NCI-H2196 (cell line): ENCODE results near the gene NFATC4.
"Not testable (repeated sequence)": the region's sequence is repeated elsewhere in the genome, so short reads cannot be mapped to it uniquely, and the experiment has no call there.

Experiments
- DNase-seq: peaks from one replicate; lab custom pipeline; 2025; ENCODE audit not compliant: unreplicated experiment; lab: John Stamatoyannopoulos, UW

The NFATC4 gene

DNA sequence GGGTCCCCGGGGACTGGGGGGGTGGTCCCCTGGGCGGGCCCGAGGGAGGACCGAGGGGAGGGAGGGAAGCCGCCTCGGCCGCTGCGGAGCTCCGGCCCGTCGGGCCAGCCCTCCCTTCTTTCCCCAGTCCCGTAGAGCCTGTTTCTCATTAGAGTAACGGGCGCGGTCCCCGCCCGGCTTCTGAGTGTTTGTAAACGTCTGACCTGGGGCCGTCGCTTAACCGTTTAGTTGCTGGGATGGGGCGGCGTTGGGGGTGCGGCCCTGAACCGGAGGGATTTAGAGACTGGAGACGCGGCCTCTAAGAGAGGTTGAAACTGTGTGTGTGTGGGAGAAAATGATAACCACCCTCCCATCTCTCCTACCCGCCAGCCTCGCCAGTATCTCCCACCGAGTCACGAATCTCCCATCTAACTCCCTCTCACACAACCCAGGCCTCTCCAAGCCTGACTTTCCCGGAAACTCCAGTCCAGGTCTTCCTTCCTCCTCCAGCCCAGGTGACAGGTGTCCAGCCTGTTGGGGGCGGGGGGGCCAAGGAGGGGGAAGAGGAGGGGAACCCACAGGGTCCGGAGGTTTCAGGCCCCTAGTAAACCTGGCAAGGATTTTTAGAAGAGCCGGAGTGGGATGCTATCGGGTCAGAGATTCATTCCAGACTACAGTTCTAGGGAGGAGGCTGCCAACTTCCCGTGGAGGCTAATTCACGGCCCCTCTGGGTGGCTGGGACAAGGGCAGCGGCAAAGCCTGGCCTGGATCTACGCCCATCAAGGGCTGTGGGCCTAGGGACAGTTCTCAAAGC lies 1.1 kb upstream of the NFATC4 start:
- DNase-seq: peak; percentile 93

DNA sequence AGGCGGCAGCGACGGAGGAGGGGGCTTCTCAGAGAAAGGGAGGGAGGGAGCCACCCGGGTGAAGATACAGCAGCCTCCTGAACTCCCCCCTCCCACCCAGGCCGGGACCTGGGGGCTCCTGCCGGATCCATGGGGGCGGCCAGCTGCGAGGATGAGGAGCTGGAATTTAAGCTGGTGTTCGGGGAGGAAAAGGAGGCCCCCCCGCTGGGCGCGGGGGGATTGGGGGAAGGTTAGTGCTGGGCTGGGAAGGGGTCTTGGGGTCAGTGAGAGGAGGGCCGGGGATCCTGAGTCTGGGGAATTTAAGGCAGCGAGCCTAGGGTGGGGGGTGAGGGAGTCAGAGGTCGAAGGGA lies 203 bp downstream of the NFATC4 start:
- no peak for DNase-seq

DNA sequence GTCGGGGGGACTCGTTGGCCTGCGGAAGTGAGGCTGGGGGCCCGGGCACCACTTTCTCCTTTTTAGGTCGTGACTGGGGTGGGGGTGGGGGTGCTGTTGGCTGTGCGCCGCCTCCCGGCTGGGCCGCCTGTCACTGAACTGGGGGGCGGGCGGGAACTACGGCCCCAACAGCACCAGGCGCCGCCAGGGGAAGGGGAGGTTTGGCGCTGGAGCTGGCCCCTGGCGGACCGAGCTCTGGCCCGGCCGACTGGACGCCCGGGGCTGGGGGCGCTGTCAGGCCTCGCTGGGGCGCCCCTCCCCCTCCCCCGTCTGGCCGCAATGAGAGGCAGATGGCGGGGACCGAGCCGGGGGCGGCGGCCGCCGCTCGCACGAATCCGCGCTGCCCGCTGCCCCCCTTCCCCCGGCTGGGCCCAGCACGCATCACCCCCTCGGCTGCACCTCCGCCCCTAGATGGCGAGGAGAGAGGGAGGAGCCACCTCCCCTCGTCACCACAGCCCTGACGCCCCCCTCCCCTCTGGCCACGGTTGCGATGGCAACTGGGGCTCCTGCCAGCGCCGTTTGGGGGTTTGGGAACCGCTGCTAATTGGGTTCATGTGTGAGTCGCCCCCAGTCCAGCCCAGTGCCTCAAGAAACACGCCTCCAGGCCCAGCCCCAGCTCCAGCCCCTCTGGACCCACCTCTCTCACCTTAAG lies 723 bp downstream of the NFATC4 start:
- DNase-seq: no peak

DNA sequence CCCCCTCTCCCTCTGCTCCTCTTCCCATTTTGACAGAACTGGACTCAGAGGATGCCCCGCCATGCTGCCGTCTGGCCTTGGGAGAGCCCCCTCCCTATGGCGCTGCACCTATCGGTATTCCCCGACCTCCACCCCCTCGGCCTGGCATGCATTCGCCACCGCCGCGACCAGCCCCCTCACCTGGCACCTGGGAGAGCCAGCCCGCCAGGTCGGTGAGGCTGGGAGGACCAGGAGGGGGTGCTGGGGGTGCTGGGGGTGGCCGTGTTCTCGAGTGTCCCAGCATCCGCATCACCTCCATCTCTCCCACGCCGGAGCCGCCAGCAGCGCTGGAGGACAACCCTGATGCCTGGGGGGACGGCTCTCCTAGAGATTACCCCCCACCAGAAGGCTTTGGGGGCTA lies 1.5 kb downstream of the NFATC4 start:
- no peak for DNase-seq

DNA sequence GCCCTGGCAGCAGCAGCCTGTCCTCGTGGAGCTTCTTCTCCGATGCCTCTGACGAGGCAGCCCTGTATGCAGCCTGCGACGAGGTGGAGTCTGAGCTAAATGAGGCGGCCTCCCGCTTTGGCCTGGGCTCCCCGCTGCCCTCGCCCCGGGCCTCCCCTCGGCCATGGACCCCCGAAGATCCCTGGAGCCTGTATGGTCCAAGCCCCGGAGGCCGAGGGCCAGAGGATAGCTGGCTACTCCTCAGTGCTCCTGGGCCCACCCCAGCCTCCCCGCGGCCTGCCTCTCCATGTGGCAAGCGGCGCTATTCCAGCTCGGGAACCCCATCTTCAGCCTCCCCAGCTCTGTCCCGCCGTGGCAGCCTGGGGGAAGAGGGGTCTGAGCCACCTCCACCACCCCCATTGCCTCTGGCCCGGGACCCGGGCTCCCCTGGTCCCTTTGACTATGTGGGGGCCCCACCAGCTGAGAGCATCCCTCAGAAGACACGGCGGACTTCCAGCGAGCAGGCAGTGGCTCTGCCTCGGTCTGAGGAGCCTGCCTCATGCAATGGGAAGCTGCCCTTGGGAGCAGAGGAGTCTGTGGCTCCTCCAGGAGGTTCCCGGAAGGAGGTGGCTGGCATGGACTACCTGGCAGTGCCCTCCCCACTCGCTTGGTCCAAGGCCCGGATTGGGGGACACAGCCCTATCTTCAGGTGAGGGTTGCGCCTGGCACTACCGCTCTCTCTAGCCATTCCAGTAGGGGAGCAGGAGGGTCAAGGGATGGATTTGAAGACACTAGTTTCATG lies 2.1 kb downstream of the NFATC4 start:
- no peak for DNase-seq

DNA sequence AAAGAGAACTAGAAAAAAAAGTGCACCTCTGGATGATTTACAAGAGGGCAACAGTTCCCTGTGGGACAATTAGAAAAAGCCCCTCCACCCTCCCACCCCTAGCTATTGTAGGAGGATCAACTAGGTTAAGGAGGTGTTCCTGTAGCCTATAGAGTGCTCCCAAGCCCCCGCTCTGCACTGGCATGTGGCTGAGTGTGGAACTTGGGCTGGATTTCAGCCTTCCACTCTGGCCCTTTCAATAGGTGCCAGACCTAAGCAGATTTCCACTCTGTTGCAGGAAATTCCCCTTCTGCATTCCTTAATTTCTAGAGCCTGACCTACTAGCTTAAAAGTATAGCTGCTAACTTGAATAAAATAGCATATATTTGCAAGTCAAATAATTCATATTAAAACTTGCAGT lies 2.8 kb downstream of the NFATC4 start:
- no peak for DNase-seq

DNA sequence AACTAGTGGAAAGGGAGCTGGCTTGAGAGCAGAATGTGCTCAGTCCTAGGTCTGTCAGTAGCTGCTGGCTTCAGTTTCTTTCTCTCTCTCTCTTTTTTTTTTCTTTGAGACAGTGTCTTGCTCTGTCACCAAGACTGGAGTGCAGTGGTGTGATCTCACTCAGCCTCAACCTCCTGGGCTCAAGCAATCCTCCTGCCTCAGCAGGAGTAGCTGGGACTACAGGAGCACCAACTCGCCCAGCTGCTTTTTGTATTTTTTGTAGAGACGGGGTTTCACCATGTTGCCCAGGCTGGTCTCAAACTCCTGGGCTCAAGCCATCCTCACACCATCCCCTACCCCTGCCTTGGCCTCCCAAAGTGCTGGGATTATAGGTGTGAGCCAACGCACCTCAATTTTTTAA lies 3.6 kb downstream of the NFATC4 start:
- not testable (repeated sequence) for DNase-seq

DNA sequence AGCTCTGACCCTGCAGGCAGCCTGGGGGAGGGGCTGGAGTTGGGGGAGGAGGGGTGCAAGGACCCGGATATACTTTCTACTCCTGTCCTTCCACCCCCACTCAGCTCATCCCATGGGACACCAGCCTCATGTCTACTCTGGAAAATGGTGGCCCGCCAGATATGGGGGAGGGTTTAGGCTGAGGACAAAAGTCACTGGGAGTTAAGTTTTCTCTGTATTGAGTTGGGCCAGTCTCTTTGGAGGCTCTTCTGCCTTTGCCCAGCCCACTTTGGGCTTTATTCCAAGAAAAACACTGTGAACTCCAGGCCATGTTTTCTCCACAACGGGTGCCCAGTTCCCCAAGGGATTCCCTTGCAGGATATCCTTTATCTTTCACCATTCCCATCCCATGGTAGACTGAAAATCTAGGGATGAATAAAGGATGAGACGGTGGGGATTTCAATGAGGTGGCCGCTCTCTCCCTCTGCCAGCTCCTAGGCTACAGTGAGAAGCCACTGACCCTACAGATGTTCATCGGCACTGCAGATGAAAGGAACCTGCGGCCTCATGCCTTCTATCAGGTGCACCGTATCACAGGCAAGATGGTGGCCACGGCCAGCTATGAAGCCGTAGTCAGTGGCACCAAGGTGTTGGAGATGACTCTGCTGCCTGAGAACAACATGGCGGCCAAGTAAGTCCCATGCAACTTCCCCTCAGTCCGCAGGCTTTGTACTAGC lies 4.9 kb downstream of the NFATC4 start:
- peak; percentile 12 for DNase-seq

DNA sequence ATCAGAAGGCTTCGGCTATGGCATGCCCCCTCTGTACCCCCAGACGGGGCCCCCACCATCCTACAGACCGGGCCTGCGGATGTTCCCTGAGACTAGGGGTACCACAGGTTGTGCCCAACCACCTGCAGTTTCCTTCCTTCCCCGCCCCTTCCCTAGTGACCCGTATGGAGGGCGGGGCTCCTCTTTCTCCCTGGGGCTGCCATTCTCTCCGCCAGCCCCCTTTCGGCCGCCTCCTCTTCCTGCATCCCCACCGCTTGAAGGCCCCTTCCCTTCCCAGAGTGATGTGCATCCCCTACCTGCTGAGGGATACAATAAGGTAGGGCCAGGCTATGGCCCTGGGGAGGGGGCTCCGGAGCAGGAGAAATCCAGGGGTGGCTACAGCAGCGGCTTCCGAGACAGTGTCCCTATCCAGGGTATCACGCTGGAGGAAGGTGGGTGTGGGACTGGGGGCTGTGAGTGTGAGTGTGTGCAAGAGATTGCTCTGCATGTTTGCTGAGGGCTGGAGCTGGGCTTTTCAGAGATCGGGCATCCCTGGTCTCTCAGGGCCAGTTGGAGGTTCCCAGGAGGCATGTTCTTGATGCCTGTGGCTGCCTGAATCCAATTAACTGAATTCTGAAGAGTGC lies 8.6 kb downstream of the NFATC4 start:
- no peak for DNase-seq

DNA sequence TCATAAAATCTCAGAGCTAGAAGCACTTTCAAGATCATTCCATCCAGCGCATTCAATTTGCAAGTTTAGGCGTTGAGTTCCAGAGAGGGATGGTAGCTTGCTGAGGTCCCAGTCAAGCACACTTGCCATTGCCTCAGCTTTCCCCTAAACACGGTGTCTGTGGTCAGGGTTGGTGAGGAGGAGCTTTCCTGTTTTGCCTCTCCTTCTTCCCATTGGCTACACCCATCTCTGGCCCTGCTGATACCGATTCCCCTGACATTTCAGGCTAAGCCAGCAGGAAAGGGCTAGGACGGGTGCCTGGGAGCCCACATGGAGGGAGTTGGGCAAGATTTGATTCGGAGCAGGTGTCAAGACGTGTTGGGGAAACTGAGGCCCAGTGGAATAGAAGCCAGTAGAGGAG lies 9.1 kb downstream of the NFATC4 start:
- DNase-seq: no peak

DNA sequence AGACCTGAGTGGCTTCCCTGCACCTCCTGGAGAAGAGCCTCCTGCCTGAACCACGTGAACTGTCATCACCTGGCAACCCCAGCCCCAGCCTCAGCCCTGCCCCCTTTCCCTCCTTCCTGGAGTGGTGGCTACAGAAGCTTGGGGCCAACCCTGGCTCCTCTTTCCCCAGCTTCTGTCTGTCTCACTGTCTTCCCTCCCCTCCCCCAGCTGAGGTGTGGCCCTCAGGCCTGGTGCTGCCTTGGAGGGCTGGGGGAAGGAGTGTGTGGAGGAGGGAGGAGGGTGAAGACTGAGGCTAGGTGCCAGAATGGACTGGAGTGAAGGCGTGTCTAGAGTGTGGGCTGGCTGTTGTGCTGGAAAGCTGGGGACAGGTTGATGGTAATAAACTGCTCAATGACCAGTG lies 9.7 kb downstream of the NFATC4 start:
- DNase-seq: peak; percentile 80

DNA sequence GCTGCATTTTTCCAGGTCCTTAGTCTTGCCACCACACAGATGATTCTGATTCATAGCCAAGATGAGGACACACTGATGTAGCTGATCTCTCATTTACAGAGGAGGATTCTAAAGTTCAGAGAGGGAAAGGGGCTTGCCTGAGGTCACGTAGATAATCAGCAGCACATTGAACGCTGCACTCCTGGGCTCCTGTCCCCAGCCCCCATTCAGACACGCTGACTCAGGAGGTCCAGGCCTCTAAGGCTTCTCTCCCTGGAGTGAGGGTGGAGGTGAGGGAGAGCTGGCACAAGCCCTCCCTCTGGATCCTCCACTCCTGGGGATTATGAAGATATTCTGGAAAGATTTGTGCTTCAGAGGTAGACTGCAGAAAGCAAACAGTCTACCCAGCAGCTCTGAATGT lies 10.3 kb downstream of the NFATC4 start:
- DNase-seq: no peak

DNA sequence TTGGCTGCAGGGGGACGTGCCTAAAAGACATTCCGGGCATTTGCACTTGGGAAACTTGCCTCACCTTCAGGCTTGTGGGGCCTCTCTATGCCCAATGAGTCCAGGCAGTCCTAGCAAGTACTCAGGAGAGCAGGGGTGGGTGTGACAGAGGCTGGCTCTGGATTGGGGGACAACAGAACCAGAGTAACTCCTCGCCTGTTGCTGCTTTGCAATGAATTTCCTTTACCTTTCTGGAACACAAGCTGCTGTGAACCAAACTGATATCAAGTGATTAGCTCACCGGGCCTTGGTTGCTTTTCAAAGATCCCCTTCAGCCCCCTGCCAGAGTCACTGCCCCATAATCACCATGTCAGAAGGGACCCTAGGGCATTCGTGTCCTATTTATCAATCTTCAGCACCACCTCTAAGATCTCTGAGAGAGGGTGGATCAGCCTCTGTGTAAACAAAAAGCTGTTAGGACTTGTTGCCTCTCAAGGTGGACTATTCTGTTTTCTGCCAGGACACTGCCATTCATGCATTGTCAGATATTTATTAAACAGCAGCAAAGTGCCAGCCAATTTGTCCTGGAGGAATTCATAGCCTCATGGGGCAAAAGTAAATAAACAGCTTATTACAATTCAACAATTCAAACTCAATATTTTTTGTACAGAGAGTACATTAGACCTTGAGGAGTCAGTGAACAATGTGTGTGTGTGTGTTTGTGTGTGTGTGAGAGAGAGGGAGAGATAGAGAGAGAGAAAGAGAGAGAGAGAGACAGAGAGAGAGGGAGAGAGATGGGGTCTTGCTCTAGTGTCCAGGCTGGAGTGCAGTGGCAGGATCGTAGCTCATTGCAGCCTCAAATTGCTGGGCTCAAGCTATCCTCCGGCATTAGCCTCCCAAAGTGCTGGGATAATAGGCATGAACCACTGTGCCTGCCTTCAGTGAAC lies 11.3 kb downstream of the NFATC4 start:
- DNase-seq: no peak

DNA sequence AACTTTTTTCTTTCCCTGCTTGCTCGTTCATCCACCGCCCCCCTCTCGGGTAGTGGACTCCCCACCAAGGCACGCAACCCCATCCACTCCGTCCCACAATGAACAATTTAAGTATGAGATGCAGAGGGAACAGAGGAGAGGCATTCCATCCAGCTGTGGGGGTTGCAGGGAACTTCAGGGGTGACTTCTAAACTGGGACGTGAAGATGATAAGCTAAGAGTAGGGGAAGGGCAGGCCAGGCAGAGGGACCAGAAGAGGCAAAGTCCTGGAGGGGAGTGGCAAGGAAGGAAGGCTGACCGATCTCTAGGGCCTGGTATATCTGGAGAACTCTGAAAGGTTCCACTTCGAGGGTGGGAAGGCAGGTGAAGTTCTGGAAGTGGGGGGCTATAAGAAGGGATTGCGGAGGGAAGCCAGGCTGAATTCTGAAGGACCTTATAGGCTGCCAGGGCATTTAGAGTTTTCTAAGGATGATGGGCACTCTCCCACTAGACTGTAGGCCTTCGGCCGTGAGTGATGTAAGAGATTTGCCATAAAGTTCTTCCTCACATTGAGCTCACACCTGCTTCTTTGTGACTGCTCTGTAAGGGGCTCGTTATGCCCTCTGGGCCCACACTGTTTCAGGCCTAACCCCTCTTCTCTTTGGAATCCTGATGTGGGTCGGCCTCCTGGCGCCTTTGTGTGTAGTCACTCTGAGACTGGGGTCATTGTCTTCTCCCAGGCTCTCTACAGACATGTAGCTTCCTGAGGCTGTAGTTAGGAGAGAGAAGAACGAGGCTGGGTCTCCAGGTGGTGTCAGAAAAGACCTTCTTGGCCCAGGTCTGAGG lies 12.1 kb downstream of the NFATC4 start:
- no peak for DNase-seq

DNA sequence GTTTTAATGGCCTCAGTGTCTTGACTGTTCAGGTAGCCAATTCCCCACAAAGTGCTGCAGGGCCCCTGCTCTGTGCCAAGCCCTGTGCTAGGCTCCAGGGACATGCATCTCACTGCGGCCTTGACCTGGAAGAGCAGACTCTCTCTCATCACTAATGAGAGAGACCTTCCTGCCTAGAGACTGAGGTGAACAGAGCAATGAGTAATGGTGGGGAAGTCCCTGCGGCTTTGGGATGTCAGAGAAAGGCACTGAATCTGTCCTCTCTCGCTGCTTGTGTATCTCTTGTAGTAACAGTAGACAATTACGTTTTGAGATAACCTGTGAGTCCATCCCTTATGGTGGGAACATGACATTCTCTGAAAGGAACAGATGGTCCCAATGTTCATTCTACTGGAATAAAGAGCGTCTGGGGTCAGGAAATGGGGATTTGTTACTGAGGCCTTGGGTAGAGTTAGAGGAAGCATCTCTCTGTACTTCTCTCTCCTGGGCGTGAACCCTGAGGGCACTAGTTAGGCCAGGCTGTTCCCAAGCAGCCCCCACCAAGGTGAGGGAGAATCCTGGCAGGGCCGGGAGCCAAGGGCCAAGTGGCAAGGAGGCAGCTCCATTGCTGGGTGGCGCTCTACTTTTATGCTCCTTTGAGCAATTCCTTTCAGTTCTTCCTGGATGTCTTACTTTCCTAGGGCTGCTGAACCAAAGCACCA lies 13.5 kb downstream of the NFATC4 start:
- no peak for DNase-seq

DNA sequence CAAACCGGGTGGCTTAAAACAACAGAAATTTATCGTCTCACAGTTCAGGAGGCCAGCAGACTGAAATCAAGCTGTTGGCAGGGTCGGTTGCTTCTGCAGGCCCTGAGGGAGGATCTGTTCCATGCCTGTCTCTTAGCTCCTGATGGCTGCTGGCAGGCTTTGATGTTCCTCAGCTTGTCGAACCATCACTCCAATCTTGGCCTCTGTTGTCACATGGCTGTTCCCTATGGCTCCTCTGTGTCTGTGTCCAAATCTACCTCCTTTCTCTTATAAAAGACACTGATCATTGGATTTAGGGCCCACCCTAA lies 14.0 kb downstream of the NFATC4 start:
- no peak for DNase-seq

DNA sequence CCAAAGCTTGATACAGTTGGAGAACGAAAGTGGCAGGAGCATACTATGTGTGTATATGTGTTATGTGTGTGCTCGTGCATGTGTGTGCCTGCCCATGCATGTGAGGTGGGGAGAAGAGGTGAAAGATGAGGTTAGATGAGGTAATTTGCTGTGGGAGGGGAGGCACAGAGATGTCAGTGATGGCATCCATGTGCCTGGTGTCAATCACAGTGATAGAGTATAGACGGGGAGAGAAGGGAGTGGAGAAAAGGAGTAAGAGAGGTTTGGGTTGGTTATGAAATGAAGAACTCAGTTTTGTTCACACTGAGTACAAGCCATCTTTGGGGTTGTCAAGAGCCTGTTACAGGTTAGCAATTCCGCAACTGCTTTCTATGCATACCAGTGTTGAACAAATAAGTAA lies 16.2 kb downstream of the NFATC4 start:
- no peak for DNase-seq

DNA sequence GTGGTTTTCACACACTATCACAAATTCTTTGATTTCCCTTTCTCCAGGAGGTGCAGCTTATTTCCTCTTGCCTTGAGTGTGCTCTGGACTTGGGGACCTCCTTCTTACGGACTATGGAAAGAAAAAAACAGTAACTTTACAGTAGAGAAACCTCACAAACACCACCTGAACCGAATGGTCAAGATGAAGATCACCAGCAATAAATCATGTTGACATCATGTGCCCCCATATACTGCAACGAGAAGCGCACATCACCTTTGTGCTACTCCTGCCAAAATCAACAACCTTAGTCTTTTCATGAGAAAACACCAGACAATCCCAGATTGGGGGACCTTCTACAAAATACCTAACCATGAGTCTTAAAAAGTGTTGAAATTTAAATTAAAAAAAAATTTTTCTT lies 17.5 kb downstream of the NFATC4 start:
- no peak for DNase-seq

DNA sequence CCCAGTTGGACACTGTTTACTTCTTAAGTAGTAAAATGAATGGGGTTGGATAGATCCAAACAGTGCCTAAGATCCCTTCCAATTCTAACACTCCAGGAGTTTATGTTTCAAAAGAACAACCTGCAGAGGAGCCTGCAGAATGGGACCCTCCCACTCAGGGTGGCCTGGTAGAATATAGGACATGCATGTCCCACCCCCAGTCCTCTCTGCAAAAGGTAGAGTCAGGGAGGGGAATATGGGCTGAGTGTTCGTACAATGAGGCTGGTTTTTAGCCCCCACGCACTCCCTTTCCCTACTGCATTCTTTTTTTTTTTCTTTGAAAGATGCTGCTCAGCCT lies 19.0 kb downstream of the NFATC4 start:
- DNase-seq: no peak
